CD4-positive, alpha-beta T cell treated with Interleukin-6 for 4 hours (primary cell): Measurements from ENCODE around the gene UPP1.

Source experiments
- DNase-seq: peaks from one replicate; pipeline ENCODE4 v3.0.0-alpha.2; 2020; ENCODE audit warnings: mixed read lengths

UPP1 gene

DNA sequence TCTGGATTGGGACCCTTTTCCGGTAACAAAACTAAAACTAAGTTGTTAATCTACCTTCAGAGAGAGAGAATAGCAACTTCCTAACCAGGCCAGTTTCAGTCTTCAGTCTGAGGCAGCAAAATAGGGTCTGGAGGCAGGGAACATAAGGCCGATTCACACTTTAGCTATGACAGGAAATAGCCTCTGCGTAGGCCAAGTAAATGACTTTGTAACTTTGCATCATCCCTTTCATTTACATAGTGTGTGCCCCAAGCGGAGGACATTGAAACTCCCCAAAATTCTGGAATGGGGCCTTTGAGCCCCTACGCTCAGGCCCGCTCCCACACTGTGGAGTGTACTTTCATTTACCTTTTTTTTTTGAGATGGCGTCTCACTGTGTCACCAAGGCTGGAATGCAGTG, 1.7 kb upstream of the UPP1 start:
- no peak for DNase-seq

DNA sequence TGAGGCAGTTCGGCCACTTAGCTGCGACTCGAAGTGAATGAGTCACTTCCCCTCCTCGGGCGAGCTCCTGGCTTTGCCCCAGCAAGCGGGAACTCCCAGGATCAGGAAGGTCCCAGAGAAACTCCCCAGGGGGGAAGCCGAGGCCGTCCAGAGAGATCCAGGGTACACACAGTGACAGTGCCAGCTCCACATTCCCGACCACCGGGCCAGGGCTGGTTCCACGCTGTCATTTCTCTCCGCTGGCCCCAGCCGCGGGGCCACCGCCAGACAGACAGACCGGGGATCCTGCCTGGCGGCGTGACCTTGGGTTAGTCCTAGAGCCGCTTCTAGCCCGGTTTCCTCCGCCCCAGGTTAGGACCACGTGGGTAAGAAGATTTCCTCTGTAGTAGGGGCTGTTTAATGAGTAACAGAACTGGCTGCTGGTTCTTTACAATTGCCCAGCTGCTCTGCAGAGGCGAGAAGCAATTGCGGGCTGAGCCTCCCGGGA, 463 bp upstream of the UPP1 start:
- no peak for DNase-seq

DNA sequence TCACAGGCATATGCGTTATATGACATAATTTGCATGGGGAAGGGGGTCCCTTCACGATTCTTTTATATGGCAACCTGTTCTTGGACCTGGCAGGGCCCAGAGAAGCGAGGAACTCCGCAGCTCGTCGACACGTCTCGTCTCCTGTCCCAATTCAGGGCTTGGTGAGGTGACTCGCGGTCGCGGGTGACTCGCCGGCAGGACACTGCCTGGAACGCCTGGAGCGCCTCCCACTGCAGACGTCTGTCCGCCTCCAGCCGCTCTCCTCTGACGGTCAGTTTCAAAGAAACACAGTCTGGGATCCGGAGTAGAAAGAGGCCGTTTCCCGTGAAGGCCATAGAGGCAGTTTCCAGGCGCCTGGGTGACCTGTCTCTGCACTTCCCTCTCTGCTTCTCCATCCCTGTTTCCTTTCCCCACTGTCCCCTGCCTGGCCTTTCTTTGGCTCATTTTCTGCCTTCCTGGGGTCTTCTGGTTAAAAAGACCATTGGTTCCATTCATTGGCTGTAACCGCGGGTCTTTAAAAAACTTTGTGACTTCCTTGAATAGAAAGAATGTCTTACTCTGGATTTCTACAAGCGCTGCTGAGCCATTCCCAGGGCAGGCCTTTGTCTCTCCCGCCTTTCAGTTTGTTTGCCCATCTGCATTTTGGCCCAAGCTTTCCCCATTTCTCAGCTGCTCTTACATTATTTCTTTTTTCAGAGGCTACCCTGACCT, 1.2 kb downstream of the UPP1 start:
- DNase-seq, result no peak

- no peak for DNase-seq
Measured at GRCh38 chr7:48091506-48092433, 2.7 kb downstream of the UPP1 start.

- no peak for DNase-seq
Measured at GRCh38 chr7:48094861-48095293, 5.8 kb downstream of the UPP1 start.

DNA sequence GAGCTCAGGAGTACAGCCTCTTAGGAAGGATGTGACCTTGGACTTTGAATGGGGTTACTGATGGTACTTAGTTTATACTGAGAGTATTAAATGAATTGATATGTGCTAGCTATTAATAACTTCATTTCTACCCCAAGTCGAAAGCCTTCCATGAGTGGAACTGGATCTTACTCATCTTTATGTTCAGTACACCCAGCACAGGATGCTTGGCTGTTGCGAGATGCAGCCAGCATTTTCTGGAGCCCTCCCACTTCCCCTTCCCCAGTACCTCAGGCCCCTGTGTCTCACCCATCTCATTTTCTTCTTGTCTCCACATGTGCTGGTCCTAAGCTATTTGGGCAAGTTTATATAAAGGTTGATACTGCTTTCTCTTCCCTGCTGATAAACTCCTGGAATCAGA, 7.2 kb downstream of the UPP1 start:
- peak; percentile 70 for DNase-seq

DNA sequence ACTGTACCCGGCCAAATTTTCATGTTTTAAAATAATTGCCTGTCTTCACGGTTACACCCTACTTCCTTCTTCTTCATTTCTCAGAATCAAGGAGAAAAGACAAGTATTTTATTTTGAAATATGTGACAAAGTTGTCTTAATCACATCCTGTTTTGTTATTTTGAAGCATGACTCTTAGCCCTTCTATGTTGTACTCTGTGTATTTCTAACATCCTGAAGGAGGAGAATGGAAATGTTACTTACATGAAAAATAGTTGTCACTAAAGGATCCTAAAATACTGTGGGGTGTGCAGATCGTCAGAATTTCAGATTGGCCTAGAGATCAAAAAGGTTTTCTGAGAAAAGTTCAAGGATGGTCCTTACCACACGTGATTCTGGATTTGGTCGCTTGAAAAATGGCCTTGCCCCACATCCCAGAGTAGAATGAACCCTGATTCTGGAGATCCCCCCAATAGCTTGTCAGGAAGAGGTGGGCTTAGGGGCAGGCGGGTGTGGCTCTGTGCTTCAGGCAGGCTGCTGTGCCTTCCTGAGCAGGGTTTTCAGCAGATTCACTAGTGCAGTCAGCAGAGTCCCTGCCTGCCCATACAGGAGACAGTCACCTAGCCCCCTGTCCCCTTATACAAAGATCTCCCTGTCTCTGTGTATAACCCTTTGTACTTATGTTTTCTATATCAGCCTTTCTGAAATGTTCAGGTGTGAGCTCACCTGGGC, 8.6 kb downstream of the UPP1 start:
- DNase-seq, result peak; percentile 41

GRCh38 chr7:48098846-48099245, 9.8 kb downstream of the UPP1 start:
- DNase-seq, result no peak

DNA sequence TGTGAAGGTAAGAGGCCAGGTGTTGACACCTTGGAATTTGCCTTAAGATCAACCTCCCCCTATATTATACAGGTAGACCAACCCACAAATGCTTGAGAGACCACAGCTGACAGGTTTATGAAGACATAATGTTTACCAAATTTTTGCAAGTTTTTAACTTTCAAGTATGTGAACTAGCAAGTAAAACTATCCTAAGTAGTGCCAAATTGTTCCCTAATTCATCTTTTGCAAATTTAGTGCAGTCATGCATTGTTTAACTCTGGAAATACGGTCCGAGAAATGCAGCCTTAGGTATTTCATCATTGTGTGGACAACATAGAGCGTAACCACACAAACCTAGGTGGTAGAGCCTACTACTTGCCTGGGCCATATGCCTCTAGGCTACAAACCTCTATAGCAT, 10.7 kb downstream of the UPP1 start:
- DNase-seq, result no peak

DNA sequence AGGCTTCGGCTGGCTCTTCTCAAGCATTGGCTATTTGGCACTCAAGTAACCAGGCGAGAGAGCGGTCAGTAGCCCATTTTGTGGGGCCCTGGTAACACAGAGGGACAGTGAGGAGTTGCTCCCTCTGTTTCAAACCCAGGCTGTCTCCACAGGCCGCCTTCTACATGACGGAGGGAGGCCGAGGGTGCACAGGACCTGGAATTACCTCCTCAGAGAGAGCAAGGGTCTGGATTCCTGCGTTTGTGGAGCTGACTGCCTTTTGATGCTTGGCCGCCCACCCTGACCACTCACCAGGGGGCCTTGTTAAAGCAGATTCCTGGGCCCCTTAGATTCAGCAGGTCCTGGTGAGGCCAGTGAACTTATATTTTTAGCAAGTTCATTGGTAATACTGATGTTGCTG, 12.3 kb downstream of the UPP1 start:
- no peak for DNase-seq

- DNase-seq, result peak; percentile 56
Measured at GRCh38 chr7:48101968-48102367, 12.9 kb downstream of the UPP1 start.

- DNase-seq, result no peak
Measured at GRCh38 chr7:48102530-48102929, 13.5 kb downstream of the UPP1 start.

DNA sequence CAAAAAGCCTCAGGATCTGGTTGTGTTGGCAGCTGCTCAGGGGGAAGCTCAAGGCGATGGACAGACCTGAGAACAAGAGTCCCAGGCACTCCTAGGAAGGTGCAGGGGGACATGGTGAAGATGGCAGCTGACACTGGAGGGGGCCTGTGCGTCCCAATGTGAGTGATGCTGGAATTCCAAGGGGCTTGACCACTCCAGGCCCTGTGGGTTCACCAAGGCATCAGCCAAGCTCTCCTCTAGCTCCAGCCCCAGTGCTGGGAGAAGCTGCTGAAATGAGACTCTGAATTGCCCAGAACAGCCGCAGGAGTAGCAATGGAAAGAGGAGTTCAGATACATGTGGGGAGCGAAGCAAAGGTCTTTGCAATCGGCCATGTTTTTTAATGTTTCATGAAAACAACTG, 16.0 kb downstream of the UPP1 start:
- no peak for DNase-seq

- no peak for DNase-seq
Measured at GRCh38 chr7:48106906-48107659, 18.0 kb downstream of the UPP1 start.

DNA sequence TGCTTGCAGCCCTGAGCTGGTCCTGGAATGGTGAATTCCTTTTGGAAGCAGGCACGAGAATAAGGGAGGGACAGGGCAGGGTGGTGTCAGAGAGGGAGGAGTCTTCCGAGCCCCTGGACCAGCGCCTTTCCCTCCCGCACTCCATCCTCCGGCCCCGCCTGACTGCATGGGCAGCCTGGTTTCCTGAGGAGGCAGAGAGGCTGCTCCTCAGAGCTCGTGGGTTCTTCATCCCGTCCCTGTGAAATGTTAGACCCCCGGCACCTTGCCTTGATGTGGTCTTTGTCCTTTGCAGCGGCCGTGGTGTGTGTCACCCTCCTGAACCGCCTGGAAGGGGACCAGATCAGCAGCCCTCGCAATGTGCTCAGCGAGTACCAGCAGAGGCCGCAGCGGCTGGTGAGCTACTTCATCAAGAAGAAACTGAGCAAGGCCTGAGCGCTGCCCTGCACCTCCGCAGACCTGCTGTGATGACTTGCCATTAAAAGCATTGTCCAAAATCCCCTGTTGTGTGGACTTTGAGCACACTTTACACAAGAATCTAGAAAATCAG, 18.9 kb downstream of the UPP1 start:
- DNase-seq, result no peak

GRCh38 chr7:48108959-48109847, 20.1 kb downstream of the UPP1 start:
- no peak for DNase-seq

GRCh38 chr7:48109848-48110663, 21.0 kb downstream of the UPP1 start:
- peak; percentile 91 for DNase-seq

- no peak for DNase-seq
Measured at GRCh38 chr7:48110868-48111267, 21.8 kb downstream of the UPP1 start.

- DNase-seq, result no peak
Measured at GRCh38 chr7:48111596-48111995, 22.5 kb downstream of the UPP1 start.
